ENCODE results near the gene ALDOC.
"Not testable (repeated sequence)": the region's sequence is repeated elsewhere in the genome, so short reads cannot be mapped to it uniquely, and the experiment has no call there.

The ALDOC gene

DNA sequence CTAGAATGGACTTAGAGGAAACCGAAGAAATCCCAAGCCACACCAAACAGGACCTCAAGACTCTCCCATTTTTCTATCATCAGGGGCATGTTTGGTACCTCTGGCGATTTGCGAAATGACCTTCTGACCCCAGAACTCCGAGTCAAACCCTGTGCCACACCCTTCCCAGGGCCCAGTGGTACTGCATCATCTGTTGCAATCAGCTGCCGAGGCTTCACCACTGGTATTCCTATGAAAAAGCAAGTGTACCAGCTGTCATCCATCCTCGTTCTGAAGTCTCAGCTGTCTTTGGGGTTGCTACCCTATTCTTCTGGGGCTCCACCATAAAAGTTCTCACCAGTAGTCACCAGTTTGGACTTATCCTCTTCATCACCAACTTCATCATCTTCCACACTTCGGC is 39.6 kb upstream of the ALDOC start:
- no peak overlapping the region for H3K4me3 ChIP-seq (ENCODE audit: low read depth, low read length)
- in situ Hi-C loops (cut with HindIII; ENCODE audit: low sequenced_read_pairs), result loop anchor here (5.0 kb wide), 1 partner anchor 39 kb away; the partner anchor contains the start of gene ALDOC
- no peak for DNase-seq (ENCODE audit: low read depth)
- TF ChIP-seq, protein P1, sequence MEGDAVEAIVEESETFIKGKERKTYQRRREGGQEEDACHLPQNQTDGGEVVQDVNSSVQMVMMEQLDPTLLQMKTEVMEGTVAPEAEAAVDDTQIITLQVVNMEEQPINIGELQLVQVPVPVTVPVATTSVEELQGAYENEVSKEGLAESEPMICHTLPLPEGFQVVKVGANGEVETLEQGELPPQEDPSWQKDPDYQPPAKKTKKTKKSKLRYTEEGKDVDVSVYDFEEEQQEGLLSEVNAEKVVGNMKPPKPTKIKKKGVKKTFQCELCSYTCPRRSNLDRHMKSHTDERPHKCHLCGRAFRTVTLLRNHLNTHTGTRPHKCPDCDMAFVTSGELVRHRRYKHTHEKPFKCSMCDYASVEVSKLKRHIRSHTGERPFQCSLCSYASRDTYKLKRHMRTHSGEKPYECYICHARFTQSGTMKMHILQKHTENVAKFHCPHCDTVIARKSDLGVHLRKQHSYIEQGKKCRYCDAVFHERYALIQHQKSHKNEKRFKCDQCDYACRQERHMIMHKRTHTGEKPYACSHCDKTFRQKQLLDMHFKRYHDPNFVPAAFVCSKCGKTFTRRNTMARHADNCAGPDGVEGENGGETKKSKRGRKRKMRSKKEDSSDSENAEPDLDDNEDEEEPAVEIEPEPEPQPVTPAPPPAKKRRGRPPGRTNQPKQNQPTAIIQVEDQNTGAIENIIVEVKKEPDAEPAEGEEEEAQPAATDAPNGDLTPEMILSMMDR (IDR thresholded peaks at IDR 0.05; ENCODE audit: low read depth, low read length, missing control alignments), result no peak

DNA sequence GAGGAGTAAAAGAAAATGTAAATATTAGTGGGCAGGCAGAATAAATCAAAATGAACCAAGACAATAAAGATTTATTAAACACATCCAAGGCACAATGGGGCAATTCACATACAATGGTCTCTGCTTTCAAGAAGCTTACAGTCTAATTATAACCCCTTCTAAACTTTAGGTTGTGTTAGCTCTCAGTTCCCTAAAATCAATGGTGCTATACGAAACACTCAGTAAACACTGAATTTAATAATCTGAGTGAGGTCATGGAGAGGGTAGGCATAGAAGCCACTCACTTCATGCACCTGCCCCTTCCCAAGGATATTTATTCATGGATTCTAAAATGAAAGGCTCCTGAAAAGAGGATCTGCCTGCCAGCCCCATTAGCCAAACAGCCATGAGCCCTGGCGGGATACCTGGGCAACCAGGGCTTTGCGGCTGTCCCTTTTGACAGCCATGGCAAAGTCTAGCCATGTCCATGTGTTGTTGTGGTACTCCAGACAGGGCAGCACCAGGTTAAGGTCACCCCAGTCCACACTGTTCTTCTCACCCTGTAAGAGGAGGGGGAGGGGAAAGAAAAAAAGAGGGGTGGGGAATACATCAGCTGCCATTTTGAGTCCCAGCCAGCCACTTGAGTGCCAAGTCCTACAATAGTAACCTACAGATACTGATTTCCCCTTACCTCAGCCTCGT is 38.7 kb upstream of the ALDOC start:
- no peak for DNase-seq (ENCODE audit: low read depth)
- H3K4me3 ChIP-seq (ENCODE audit: low read depth, low read length), result no peak overlapping the region
- TF ChIP-seq, protein P1 (IDR thresholded peaks at IDR 0.05; ENCODE audit: low read depth, low read length, missing control alignments), result no peak
- in situ Hi-C loops (cut with HindIII; ENCODE audit: low sequenced_read_pairs), result loop anchor here (5.0 kb wide), 1 partner anchor 38 kb away; the partner anchor contains the start of gene ALDOC

DNA sequence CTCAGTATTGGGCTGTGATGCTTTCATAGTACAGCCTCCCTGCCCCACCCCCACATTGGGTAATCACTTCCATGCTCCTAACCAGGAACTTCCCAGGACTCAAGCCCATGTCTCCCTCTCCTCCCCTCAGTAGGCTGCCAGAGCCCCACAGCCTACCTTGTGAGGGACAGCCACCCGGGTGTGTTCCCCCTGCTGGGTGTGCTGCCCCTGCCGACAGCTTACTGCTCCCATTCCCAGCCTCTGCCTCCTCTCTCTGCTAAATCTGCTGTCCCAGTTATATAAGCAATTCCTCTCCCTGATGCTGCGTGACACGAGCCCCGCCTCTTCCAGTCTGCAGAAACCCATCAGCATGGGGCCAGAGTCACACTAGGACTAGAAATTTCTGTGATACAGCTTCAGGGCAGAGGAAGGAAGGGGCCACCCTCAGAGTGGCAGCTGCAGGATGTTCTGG is 37.3 kb upstream of the ALDOC start, which contains the start of gene RSKR:
RSKR (minus strand) TSS at position 255 of the 451 bp plus-strand sequence; CDS start at position 231, 24 bp downstream.
- TF ChIP-seq, protein P1 (IDR thresholded peaks at IDR 0.05; ENCODE audit: low read depth, low read length, missing control alignments), result no peak
- H3K4me3 ChIP-seq (ENCODE audit: low read depth, low read length), result no peak within 1 kb of the TSS
- in situ Hi-C loops (cut with HindIII; ENCODE audit: low sequenced_read_pairs), result no loop called here
- no peak for DNase-seq (ENCODE audit: low read depth)

DNA sequence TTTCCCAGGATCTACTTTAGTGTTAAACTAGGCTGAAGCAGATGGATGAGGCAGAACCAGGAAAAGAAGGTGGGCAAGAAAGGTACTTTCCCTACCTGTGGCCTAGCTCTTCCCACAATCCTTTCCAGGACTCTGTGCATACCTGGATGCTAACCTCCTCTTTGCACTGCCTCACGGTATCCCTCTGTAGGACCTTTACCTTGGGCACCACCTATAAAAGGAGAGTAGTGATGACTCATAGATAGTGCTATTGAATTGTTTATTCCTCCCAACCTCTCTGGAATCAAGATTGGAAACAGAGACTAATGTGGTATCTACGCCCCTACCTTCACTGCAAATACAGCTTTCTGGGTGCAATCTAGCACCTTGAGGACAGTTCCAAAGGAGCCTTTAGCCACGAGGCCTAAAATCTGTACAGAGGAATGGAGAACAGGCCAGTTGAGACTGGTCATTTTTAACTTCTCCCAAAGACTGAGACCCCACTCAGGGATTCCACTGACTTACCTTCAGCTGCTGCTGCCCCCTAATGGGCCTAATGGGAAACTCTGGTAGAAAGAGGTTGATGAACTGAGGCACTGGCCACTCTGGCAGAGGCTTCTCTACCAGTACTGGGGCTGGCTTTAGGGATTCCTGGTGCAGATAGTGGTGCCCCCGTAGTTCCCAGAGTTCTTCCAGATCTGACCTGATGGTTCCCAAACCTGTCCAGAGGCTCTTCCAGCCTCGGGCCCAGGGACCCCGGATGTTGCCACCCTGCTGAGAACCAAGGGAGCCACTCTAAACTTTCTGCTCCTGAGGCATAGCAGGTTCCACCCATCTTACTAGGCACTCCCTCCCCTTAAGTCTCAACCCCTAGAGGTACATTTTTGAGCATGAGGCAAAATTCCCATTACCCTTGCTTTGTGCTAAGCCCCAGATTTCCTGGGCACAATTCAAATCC is 36.5 kb upstream of the ALDOC start:
- in situ Hi-C loops (cut with HindIII; ENCODE audit: low sequenced_read_pairs), result no loop called here
- TF ChIP-seq, protein P1 (IDR thresholded peaks at IDR 0.05; ENCODE audit: low read depth, low read length, missing control alignments), result peak; percentile 82
- DNase-seq (ENCODE audit: low read depth), result peak; percentile 20
- no peak overlapping the region for H3K4me3 ChIP-seq (ENCODE audit: low read depth, low read length)

DNA sequence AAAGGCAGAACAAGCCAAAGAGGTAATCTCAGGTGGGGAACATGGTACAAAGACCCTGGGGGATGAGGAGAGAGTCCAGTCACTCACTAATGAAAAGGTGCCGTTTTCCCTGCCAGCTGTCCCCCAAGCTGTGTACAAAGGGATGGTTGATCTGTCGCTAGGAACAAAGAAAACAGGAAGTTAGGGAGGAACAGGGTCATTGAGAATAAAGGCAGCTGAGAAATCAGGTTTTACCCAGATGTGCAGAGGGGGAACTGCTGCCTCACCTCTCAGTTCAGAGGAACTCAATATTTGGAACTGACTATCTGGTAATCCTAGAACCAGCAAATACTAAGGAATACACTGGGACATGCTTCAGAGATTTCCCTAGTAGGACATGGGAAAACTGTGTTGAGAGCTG is 35.8 kb upstream of the ALDOC start:
- in situ Hi-C loops (cut with HindIII; ENCODE audit: low sequenced_read_pairs), result no loop called here
- TF ChIP-seq, protein P1 (IDR thresholded peaks at IDR 0.05; ENCODE audit: low read depth, low read length, missing control alignments), result no peak
- H3K4me3 ChIP-seq (ENCODE audit: low read depth, low read length), result no peak overlapping the region
- DNase-seq (ENCODE audit: low read depth), result no peak

DNA sequence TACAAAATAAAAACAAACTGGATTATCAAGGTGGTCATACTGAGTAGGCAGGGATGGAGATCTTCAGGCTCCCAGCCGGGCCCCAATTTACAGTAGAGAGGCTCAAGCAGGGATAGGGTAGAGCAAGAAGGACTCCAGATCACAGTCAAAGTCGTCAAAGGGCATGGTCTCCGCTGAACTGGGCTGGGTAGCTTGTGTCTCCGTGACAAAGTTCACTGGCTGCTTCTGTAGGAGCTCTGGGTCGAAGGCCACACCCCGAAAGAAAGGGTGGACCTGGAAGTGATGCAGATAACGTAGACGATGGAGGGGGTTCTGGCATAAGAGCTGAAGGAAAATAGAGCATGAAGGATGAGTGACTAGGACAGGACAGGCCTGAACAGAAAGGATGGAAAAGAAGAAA is 33.7 kb upstream of the ALDOC start:
- H3K4me3 ChIP-seq (ENCODE audit: low read depth, low read length), result no peak overlapping the region
- DNase-seq (ENCODE audit: low read depth), result no peak
- TF ChIP-seq, protein P1 (IDR thresholded peaks at IDR 0.05; ENCODE audit: low read depth, low read length, missing control alignments), result no peak
- in situ Hi-C loops (cut with HindIII; ENCODE audit: low sequenced_read_pairs), result no loop called here

DNA sequence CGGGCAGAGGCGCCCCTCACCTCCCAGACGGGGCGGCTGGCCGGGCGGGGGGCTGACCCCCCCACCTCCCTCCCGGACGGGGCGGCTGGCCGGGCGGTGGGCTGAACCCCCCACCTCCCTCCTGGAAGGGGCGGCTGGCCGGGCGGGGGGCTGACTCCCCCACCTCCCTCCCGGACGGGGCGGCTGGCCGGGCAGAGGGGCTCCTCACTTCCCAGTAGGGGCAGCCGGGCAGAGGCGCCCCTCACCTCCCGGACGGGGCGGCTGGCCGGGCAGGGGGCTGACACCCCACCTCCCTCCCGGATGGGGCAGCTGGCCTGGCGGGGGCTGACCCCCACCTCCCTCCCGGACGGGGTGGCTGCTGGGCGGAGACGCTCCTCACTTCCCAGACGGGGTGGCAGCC is 27.3 kb upstream of the ALDOC start:
- DNase-seq (ENCODE audit: low read depth); in situ Hi-C loops (cut with HindIII; ENCODE audit: low sequenced_read_pairs); H3K4me3 ChIP-seq (ENCODE audit: low read depth, low read length): not testable (repeated sequence)
